AG08395 (cell line): ENCODE data around the gene PLD6.

ENCODE experiments used
- DNase-seq: peaks from one replicate; pipeline ENCODE4 v3.0.0; 2012; ENCODE audit warnings: mixed read lengths, low spot score

Gene PLD6

GRCh38 chr17:17227608-17228520 lies 21.7 kb upstream of the PLD6 start:
- DNase-seq, result no peak

DNA sequence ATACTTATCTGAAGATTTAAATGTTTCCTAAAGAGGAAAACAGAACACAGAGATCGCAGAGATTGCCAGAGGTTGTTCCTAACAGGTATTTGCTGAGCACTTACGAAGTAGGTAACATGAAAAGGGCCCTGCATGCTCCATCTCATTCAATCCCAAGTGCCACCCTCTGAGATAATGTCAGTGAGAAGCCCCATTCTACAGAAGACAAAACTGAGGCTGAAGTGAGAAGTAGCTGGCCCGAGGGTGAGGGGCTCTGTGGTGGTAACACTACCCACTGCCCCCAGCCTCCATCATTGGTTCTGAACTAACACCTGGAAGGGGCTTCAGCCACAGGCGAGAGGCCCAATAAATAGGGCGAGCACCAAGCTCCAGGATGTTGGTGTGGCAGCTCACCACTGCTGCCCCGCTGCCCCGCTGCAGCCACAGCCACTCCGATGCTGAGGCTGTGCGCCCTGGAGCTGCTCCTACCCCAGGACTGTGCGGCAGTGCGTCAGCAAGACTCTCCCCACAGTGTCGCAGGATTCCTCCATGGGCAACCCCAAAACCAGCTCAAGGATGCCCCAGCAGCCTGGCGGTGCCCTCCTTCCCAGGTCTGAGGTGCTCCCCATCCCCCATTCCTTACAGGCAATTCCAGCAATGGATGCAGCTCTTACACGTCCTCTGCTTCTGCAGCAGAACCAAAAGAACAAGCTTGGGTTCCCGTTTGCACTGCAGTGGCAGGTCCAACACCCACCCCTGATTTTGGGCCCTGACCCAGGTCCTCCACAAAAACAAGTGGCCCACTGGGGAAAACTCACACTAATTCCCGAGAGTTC lies 20.5 kb upstream of the PLD6 start:
- no peak for DNase-seq

DNA sequence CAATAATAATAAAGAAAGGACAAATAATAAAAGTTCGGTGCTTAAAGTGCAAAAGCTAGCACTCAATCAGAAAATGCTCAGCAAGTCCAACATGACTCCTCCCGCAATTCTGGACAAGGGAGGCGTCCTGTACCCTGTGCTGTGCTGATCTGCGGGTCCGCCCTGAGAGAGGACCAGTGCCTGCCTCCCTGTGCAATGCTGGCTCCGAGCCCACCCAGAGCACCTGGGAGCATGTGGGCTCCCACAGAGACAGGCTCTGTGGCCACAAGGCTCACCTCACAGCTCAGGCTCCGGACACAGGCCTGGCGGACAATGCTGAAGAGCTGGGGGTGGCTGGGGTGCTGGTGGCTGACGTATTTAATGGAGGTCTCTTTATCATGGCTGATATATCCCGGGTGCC lies 19.8 kb upstream of the PLD6 start:
- DNase-seq, result no peak

GRCh38 chr17:17224137-17224536 lies 18.0 kb upstream of the PLD6 start:
- no peak for DNase-seq

DNA sequence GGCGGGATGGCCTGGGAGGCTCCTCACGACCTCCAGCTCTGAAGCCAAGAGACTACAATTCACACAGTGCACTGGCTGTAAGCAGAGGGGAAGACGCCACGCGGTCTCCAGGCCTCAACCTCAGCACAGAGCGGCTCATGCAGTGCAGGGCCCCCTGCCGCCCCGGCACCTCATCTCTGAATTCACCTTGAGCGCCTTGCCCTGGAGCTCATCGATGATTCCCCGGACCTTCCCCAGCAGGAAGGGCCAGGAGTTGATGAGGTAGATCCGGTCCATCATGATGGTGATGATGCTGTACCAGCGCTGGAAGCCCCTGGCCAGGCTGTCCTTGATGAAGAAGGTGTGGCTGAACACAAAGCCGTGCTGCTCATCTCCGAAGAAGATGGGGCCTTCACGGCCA lies 17.6 kb upstream of the PLD6 start:
- DNase-seq, result no peak

DNA sequence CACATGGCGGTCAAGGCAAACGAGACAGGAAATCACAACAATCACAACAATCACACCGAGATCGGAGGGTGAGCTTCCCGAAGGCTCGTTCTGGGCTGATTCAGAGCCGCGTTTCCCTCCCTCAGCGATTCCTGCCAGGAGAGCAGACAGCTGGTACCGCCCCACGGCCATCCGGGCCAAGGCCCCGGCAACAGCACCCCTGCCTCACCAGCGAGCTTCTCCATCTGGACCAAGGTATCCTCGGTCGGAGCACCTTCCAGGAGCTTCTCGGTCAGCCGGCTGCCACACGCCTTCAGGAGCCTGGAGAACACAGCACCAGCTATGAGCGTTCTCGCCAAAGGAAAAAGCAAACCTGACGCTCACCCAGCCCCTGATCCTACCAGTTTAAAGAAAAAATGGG lies 15.2 kb upstream of the PLD6 start:
- no peak for DNase-seq

DNA sequence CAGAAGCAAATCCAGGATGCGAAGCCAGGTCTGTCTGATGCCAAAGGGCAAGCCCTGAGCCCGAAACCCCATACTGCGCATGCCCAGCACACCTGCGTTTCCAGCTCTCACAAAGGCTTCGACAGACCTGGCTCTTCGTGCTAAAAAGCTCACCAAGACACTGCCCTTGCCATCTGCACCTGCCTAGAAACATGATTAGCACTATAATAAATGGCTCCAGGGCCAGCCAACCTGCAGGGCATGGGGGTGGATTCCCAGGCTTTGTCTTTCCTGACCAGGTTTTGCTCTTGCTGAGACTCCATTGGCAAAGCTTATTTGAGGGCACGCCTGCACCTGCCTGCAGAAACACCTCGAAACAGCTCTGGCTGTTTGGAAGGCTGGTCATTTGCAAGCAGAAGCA lies 14.4 kb upstream of the PLD6 start:
- no peak for DNase-seq

DNA sequence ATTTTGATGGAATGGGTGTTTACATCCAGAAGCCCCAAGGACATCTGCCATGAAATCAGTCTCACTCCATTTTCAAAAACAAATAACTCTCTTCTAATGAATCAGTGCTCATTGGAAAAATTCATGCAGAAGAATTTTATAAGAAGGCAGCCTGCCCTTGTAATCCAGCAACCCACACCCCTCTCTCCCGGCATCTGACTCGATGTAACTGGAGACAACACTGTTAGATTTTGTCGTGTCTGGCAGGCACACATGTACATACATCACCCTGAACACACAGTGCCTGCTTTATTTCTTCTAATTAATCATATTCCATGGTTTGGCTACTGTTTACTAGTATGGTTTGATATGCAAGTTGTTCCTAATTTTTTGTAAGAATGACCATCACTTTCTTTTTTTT lies 11.9 kb upstream of the PLD6 start:
- DNase-seq, result no peak

- DNase-seq, result no peak
These were observed 10.6 kb upstream of the PLD6 start for GRCh38 chr17:17216776-17217175.

DNA sequence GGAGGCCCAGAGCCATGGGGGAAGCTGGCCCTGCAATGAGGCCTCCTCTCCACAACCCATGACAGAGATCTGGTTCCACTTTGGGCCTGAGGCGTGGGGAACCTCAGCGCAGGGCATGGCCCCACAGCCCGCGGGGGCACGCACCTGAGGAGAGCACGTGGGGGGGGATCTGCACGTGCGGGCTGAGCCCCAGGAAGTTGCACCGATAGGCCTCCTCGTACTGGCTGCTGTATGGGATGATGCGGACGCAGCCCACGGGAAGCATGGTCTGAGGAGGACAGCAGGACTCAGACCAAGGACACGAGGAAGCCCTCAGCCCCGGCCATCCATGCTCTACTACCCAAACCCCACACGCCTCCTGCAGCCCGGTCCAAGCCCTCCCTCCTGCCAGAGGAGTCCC lies 10.1 kb upstream of the PLD6 start:
- DNase-seq, result no peak

DNA sequence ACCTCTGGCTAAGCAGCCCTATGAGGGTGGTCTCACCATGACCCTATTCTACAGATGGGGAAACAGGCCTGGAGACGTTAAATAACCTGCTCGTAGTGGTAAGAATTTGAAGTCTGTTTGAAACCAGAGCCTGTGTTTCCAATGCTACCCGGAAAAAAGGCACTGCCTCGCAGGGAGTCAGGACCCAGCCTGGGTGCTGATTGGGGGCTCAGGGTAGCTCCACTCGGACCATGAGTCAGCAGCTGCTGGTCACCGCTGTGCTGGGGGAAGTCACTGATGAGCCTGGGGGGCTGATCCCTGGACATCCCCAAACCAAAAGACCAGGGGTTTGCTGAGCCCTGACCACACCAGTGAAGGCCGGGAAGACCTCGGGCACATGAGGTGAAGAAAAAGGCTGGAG lies 9.4 kb upstream of the PLD6 start:
- DNase-seq, result no peak

DNA sequence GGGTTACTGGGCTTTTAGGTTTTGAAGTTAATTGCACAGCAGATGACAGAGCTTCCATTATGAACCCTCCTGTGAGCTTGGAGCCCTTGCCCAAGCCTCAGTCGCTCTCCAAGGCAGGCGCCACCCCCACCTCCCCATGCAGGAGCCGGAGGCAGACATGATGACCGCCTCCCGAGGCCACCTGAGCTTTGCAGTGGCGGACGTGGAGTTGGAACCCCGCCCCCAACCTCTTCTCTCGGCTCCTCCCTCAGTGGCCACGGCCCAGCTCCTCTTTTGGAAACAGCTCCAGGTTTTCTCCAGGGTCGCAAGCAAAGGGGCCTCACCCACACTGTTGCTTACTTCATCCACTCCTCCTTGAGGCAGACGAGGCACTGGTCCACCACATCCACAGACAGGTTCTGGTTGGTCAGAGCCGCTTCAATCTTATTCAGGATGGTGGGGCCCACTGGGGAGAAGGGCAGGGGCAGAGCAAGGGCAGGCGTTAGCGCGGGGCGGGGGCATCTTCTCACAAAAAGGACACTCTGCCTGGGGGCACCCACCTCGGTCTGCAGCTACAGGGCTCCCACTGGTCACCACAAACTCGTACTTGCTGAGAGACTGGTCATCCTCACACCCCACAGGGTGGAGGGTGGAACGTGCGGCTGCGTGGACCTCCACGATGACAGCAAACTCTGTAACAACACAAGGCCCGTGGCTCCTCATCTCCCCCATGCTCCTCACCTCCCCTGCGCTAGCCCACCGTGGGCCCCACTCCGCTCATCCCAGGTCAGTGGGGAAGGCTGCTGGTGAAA lies 8.7 kb upstream of the PLD6 start:
- DNase-seq, result no peak

DNA sequence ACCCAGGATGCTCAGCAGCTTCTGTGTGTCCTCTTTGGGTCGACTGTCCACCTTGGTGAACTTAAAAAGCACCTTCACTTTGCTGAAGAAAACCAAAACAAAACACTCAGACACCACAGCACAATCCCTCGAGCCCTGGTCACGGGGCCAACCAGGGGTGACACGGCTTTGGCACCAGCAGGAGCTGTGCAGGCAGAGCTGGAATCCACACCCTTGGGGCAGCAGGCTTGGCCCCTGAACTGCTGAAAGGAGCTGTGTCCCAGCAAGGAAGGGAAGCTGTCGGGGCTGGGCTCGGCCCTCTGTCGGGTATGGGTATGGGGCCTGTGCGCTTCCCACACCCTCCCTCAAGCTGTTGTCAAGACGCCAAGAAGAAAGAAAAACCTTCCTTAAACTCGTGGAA lies 7.6 kb upstream of the PLD6 start:
- DNase-seq, result no peak

- DNase-seq, result no peak
These were observed 1.9 kb upstream of the PLD6 start for GRCh38 chr17:17207998-17208397.

- DNase-seq, result no peak
These were observed 791 bp upstream of the PLD6 start for GRCh38 chr17:17206913-17207335.

- DNase-seq, result peak; percentile 75
These were observed 587 bp downstream of the PLD6 start for GRCh38 chr17:17205368-17206123.

DNA sequence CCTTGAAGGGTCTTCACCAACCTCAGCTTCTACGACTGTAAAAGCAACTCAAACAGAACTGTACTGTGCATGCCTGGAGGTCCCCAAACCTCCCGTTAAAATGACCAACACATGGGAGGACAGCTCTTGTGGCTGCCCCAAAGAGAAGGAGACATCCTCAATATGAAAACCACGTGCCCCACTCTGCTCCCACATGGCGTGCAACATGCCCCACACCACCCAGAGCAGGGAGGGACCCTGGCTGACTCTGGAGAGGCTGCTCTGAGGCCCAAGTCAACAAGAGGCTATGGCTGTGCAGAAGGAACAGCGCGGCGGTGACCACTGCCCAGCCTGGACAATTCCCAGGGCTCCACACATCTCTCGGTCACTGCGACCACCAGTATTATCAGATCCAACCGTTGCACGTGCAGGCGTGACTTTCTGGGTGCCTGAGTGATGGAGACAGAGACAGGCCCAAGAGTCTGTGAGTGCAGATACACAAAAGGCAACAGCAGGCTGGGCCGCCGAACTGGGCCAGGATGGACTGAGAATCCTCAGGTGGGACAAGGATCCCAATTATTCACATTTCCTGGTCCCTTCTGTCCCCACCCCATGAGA lies 1.4 kb downstream of the PLD6 start:
- DNase-seq, result no peak

GRCh38 chr17:17204041-17204591 lies 2.0 kb downstream of the PLD6 start:
- no peak for DNase-seq

GRCh38 chr17:17203173-17203730 lies 2.9 kb downstream of the PLD6 start:
- no peak for DNase-seq

DNA sequence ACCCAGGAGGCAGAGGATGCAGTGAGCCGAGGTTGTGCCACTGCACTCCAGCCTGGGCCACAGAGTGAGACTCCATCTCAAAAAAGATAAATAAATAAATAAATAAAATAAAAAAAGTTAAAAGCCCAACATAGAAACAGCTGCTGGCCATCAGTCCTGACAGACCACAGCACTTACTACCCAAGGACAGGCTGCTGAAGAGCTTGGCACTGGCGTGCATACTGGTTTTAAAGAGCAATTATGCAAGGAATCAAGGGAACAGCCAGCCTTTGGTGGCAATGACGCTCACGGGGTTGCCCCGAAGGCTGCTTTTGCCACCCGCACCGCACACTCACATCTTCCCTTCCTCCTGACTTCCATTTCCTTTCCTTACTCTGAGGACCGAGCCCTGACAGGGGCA lies 4.2 kb downstream of the PLD6 start:
- no peak for DNase-seq

DNA sequence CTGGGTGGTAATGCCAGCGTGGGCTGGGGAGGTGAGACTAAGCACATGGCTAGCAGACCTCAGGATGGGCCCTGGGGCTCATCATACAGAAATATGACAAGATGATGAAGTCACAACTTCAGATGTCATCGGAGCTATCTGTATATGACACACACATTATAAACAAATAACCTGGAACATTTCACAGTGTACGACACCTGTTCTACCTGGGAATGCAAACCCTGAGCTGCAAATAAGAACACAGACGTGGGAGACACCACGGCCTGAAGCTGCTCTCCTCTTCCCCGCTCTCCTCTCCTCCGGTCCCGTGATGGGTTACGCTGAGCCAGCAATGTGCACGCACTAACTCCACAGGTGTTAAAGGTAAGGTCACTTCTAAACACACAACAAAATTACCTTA lies 4.9 kb downstream of the PLD6 start:
- no peak for DNase-seq
